GM06990 (cell line): ENCODE results near the gene SYNJ2BP.
"Not testable (repeated sequence)": the region's sequence is repeated elsewhere in the genome, so short reads cannot be mapped to it uniquely, and the experiment has no call there.

Experiments
- DNase-seq: peaks from one replicate; pipeline ENCODE4 v3.0.0-alpha.2; 2011; ENCODE audit not compliant: insufficient read length; ENCODE audit errors: extremely low read depth
- H3K27me3 ChIP-seq: replicated peaks from 2 replicates; pipeline ENCODE4 v1.6.0; 2011; ENCODE audit warnings: low read length; ENCODE audit not compliant: control insufficient read depth, insufficient read depth
- H3K36me3 ChIP-seq: 2 replicates; pipeline ENCODE4 v1.5.1; 2011; ENCODE audit warnings: low read length; ENCODE audit not compliant: control insufficient read depth, insufficient read depth
- H3K4me3 ChIP-seq: replicated peaks from 2 replicates; pipeline ENCODE4 v1.5.1; 2011; ENCODE audit warnings: low read depth, mild to moderate bottlenecking, control low read depth, low read length
- TF ChIP-seq, protein P1 (sequence below): IDR thresholded peaks from 2 replicates; pipeline ENCODE4 v1.5.1; 2011; ENCODE audit warnings: low read length, control low read depth, mild to moderate bottlenecking, inconsistent platforms; ENCODE audit not compliant: insufficient read depth, poor library complexity, severe bottlenecking

Gene SYNJ2BP

DNA sequence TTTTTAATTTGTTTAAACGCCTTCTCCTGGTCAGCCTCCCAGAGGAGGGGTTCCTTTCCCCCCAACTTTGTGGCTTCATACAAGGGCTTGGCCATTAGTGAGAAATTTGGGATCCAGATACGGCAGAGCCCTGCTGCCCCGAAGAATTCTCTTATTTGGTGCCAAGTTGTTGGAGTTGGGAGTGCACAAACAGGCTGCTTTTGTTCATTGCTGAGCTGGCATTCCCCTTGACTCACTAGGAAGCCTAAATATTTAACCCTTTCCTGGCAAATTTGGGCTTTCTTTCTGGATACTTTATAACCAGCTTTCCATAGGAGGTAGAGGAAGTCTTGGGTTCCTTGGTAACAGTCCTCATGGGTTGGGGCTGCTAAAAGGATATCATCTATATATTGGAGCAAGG is 24.8 kb upstream of the SYNJ2BP start:
- no peak for DNase-seq
- Histone ChIP-seq H3K27me3 (no peaks in the 10 kb centered on the region), H3K36me3 (no peaks in the 10 kb centered on the region), H3K4me3 (no peak overlapping the region)
- TF ChIP-seq, protein P1, sequence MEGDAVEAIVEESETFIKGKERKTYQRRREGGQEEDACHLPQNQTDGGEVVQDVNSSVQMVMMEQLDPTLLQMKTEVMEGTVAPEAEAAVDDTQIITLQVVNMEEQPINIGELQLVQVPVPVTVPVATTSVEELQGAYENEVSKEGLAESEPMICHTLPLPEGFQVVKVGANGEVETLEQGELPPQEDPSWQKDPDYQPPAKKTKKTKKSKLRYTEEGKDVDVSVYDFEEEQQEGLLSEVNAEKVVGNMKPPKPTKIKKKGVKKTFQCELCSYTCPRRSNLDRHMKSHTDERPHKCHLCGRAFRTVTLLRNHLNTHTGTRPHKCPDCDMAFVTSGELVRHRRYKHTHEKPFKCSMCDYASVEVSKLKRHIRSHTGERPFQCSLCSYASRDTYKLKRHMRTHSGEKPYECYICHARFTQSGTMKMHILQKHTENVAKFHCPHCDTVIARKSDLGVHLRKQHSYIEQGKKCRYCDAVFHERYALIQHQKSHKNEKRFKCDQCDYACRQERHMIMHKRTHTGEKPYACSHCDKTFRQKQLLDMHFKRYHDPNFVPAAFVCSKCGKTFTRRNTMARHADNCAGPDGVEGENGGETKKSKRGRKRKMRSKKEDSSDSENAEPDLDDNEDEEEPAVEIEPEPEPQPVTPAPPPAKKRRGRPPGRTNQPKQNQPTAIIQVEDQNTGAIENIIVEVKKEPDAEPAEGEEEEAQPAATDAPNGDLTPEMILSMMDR, result no peak

DNA sequence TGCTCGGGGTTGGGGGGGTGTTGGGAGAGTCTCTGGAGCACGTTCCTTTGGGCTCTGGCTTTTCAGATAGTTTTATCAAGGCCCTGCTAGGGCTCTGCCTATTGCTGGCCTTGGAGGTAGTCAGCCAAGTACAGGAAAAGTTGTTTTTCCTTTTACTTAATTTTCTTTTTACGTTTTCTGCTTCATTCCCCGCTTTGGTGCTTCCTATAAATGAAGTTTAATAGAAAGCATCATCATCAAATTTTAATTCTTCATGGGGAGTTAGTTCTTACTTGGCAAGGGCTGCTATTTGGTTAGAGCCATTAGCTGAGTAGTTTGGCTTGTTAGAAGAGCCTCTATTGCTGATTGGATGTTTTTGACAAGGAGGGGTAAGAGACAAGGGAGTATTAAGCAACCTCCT is 20.0 kb upstream of the SYNJ2BP start:
- DNase-seq, result no peak
- H3K4me3 ChIP-seq, result no peak overlapping the region
- no peaks in the 10 kb centered on the region for H3K27me3 ChIP-seq
- TF ChIP-seq, protein P1, result no peak
- H3K36me3 ChIP-seq, result no peaks in the 10 kb centered on the region

DNA sequence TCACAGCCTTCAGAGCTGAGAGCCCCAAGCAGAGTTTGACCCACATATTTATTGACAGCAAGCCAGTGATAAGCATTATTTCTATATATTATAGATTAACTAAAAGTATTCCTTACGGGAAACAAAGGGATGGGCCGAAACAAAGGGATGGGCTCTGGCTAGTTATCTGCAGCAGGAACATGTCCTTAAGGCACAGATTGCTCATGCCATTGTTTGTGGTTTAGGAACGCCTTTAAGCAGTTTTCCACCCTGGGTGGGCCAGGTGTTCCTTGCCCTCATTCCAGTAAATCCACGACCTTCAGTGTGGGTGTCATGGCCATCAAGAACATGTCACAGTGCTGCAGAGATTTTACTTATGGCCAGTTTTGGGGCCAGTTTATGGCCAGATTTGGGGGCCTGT is 9.7 kb upstream of the SYNJ2BP start:
- H3K36me3 ChIP-seq, DNase-seq, H3K4me3 ChIP-seq, H3K27me3 ChIP-seq: not testable (repeated sequence)

DNA sequence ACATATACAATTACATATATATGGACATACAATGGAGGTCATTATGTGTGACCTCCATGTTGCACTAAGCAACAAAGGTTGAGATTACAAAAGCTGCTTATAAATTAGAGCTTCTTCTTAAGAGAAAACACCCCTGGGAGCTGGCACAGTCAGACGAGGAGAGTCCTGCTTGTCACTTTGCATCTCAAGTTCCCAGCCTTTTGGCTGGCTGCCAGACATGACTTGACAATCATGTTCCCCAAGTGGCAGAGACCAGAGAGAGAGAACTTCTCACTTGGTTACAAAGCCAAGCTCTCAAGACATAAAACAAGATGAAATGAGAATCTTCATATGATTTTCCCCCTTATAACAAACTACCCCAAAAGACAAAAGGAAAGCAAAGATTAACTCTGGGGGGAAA is 8.5 kb upstream of the SYNJ2BP start:
- Histone ChIP-seq H3K4me3 (no peak overlapping the region), H3K27me3 (no peaks in the 10 kb centered on the region; the same call in 1 of the 2 replicates)
- DNase-seq, result peak; percentile 6

DNA sequence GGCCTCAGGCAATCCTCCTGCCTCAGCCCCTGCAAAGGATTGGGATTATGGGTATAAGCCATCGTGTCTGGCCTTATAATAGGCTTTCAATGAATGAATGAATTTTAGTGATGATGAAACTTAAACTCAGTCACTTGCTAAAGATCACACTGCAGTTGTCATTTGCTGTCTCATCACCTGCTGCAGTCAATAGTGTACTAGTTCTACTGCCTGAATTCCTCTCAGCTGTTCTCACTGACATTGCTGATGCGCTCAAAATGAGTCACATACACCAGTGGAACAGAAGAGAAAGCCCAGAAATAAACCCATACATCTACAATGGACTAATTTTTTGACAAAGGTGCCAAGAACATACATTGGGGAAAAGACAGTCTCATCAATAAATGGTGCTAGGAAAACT is 5.6 kb upstream of the SYNJ2BP start:
- TF ChIP-seq, protein P1, result no peak
- no peak for DNase-seq
- Histone ChIP-seq H3K27me3 (no peaks in the 10 kb centered on the region; the same call in 1 of the 2 replicates), H3K36me3 (no peaks in the 10 kb centered on the region), H3K4me3 (no peak overlapping the region)

More for the DNA sequence above, 8.5 kb upstream of the SYNJ2BP start:
- TF ChIP-seq, protein P1, result no peak
- H3K36me3 ChIP-seq, result no peaks in the 10 kb centered on the region

DNA sequence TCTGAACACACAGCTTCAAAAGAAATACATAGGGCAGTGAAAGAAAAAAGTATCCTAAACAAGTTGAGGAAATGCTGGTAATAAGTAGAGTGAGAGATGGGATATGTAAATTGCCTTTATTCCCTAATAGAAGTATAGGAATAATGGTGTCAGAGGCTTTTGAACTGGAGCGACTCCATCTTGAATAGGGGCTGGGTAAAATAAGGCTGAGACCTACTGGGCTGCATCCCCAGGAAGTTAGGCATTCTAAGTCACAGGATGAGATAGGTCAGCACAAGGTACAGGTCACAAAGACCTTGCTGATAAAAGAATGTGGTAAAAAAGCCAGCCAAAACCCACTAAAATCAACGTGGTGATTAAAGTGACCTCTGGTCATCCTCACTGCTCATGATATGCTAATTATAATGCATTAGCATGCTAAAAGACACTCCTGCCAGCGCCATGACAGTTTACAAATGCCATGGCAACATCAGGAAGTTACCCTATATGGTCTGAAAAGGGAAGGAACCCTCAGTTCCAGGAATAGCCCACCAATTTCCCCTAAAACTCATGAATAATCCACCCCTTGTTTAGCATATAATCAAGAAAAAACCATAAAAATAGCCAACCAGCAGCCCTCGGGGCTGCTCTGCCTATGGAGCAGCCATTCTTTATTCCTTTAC is 2.5 kb upstream of the SYNJ2BP start:
- H3K36me3 ChIP-seq, DNase-seq, H3K27me3 ChIP-seq, H3K4me3 ChIP-seq: not testable (repeated sequence)

DNA sequence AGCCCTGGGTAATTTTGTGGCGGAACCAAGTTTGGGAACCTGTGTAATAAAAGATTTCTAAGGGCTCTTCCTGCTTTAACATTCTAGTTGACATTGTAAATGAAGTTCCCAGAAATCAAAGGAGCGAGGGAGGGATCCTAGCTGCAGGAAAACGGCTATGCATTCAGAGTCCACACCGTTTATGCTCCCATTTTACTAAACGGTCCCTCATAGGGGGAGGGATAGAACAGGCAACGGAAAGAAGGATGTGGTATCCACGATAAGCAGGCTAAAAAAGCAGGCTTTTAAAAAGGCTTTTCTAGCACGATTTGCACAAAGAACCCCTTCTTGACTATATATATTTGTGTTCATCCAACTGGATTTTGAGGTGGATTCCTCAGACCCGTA is 559 bp downstream of the SYNJ2BP start:
- TF ChIP-seq, protein P1, result no peak
- Histone ChIP-seq H3K27me3 (no peaks in the 10 kb centered on the region), H3K36me3 (no peaks in the 10 kb centered on the region), H3K4me3 (peak overlapping the region; percentile 81)
- no peak for DNase-seq
